ENCODE results near the gene PGAM5.

PGAM5 gene

DNA sequence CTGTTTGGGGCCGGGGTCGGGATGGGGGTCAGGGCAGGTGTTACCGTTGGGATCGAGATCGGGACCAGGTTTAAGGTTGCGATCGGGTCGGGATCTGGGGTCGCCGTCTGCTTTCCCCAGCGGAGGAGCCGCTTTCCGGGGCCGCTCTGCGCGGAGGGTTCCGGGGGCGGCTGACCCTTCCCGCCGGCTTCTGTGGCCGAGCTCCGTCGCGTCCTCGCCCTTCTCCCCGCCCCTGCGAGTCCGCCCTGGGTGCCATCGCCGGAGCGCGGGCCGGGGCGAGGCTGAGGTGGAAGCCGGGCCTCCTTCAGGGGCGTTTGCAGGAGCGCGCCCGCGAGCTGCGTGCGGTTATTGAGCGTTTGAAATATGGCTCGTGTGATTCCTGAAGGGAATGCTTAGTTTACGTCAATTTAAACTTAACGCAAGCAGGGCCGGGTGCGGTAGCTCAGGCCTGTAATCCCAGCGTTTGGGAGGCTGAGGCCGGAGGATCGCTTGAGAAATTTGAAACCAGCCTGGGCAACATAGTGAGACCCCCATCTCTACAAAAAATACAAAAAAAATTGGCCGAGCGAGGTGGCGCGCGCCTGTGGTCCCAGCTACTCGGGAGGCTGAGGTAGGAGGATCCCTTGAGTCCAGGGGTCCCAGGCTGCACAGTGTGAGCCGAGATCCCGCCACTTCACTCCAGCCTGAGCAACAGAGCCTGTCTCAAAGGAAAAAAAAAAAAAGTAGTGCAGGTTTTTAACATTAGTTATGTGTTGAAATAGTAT, 620 bp downstream of the PGAM5 start:
- Histone ChIP-seq H3K9ac (ENCODE audit: low read length in 2 of 2) (peak overlapping the region; percentile 62 to 66), H3K36me3 (ENCODE audit: control insufficient read depth in 2 of 2, insufficient read depth in 2 of 2, low read length in 2 of 2) (peaks cover 4% of the 10 kb centered on the region in 2 donors), H3K27me3 (ENCODE audit: control insufficient read depth in 1 of 2, insufficient read depth in 2 of 2, low read length in 2 of 2) (no peaks in the 10 kb centered on the region), H3K4me1 (ENCODE audit: control insufficient read depth, insufficient read depth, low read length) (peaks cover 23% of the 10 kb centered on the region), H3K4me3 (ENCODE audit: low read length in 2 of 2) (peak overlapping the region; percentile 75 to 88), H3K27ac (ENCODE audit: low read length) (no peak overlapping the region), H3K9me3 (ENCODE audit: control insufficient read depth in 2 of 2, low read length in 2 of 2) (no peaks in the 10 kb centered on the region)

DNA sequence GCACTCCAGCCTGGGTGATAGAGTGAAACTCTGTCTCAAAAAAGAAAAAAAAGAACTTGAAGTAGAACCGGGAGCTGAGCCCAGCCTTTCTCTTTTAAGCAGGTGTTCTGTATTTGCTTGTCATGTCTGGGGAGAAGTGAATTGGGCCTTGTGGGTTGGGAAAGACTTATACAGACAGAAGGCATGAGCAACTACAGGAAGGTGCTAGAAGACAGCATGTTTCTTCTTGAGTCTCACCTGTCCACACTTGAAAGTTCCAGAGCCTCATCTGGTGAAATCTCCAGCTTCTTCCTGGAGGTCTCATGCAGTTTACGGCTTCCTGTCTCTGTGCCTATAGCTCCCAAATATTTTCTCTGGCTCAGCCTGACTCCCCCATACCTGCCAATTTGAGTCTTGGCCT, 2.5 kb downstream of the PGAM5 start:
- H3K36me3 ChIP-seq (ENCODE audit: control insufficient read depth in 2 of 2, insufficient read depth in 2 of 2, low read length in 2 of 2) = peaks cover 11% of the 10 kb centered on the region in 2 donors
- H3K4me3 ChIP-seq (ENCODE audit: low read length in 2 of 2) = no peak overlapping the region
- no peaks in the 10 kb centered on the region for H3K9me3 ChIP-seq (ENCODE audit: control insufficient read depth in 2 of 2, low read length in 2 of 2)
- no peak overlapping the region for H3K27ac ChIP-seq (ENCODE audit: low read length)
- no peak overlapping the region for H3K9ac ChIP-seq (ENCODE audit: low read length in 2 of 2)
- H3K27me3 ChIP-seq (ENCODE audit: control insufficient read depth in 1 of 2, insufficient read depth in 2 of 2, low read length in 2 of 2) = no peaks in the 10 kb centered on the region
- peaks cover 23% of the 10 kb centered on the region for H3K4me1 ChIP-seq (ENCODE audit: control insufficient read depth, insufficient read depth, low read length)

DNA sequence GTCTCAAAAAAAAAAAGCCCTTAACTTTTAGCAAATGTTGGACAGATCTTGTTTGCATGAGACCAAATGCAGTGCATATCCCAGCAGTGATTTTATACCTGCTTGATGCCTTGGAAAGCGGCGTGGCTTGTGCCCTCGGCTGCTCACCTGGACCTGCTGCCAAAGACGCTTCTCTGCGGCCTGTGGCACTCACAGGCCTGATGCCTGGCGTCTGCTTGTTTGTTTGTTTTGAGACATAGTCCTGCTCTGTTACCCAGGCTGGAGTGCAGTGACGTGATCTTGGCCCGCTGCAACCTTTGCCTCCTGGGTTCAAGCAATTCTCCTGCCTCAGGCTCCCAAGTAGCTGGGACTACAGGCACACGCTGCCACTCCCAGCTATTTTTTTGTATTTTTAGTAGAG, 5.2 kb downstream of the PGAM5 start:
- Histone ChIP-seq H3K36me3 (ENCODE audit: control insufficient read depth in 2 of 2, insufficient read depth in 2 of 2, low read length in 2 of 2) (peaks cover 22 to 25% of the 10 kb centered on the region in 2 donors), H3K4me3 (ENCODE audit: low read length in 2 of 2) (no peak overlapping the region)

DNA sequence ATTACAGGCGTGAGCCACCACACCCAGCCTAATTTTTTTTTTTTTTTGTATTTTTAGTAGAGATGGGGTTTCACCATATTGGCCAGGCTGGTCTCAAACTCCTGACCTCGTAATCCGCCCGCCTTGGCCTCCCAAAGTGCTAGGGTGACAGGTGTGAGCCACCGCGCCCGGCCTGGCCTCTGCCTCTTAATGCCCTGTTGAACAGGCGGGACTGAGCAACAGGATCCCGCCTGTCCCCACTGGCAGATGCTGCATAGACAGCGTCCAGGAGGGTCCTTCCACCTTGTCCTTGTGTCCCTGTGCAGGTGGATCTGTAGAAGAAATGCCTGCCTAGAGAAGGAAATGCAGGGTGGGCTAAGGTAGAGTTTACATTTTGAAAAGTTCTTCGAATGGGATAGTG, 5.7 kb downstream of the PGAM5 start:
- Histone ChIP-seq H3K27me3 (ENCODE audit: control insufficient read depth in 1 of 2, insufficient read depth in 2 of 2, low read length in 2 of 2) (no peaks in the 10 kb centered on the region), H3K4me3 (ENCODE audit: low read length in 2 of 2) (no peak overlapping the region), H3K9ac (ENCODE audit: low read length in 2 of 2) (no peak overlapping the region), H3K9me3 (ENCODE audit: control insufficient read depth in 2 of 2, low read length in 2 of 2) (no peaks in the 10 kb centered on the region), H3K4me1 (ENCODE audit: control insufficient read depth, insufficient read depth, low read length) (peaks cover 8% of the 10 kb centered on the region), H3K36me3 (ENCODE audit: control insufficient read depth in 2 of 2, insufficient read depth in 2 of 2, low read length in 2 of 2) (peaks cover 24 to 30% of the 10 kb centered on the region in 2 donors), H3K27ac (ENCODE audit: low read length) (no peak overlapping the region)

More for the DNA sequence above, 5.2 kb downstream of the PGAM5 start:
- Histone ChIP-seq H3K4me1 (ENCODE audit: control insufficient read depth, insufficient read depth, low read length) (peaks cover 12% of the 10 kb centered on the region), H3K9ac (ENCODE audit: low read length in 2 of 2) (no peak overlapping the region), H3K27ac (ENCODE audit: low read length) (no peak overlapping the region), H3K9me3 (ENCODE audit: control insufficient read depth in 2 of 2, low read length in 2 of 2) (no peaks in the 10 kb centered on the region), H3K27me3 (ENCODE audit: control insufficient read depth in 1 of 2, insufficient read depth in 2 of 2, low read length in 2 of 2) (no peaks in the 10 kb centered on the region)

DNA sequence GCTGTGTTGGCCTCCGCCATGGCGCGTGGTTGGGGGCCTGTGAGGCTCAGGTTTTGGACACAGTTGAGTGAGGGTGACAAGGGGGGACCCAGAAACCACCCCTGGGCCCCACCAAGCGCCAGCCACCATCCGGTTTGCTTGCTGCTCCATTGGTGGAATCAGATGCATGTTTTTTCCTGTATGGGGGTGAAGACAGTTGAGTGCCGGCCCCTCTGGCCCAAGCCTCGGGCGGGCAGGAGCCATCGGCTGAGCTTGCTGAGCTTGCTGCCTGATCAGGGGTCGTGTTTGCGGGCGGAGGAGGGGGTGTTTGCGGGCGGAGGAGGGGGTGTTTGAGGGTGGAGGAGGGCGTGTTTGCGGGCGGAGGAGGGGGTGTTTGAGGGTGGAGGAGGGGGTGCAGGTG, 6.4 kb downstream of the PGAM5 start:
- H3K27ac ChIP-seq (ENCODE audit: low read length) = no peak overlapping the region
- peaks cover 24 to 30% of the 10 kb centered on the region in 2 donors for H3K36me3 ChIP-seq (ENCODE audit: control insufficient read depth in 2 of 2, insufficient read depth in 2 of 2, low read length in 2 of 2)
- H3K9me3 ChIP-seq (ENCODE audit: control insufficient read depth in 2 of 2, low read length in 2 of 2) = no peaks in the 10 kb centered on the region
- no peak overlapping the region for H3K9ac ChIP-seq (ENCODE audit: low read length in 2 of 2)
- H3K27me3 ChIP-seq (ENCODE audit: control insufficient read depth in 1 of 2, insufficient read depth in 2 of 2, low read length in 2 of 2) = no peaks in the 10 kb centered on the region
- H3K4me3 ChIP-seq (ENCODE audit: low read length in 2 of 2) = no peak overlapping the region
- peaks cover 3% of the 10 kb centered on the region for H3K4me1 ChIP-seq (ENCODE audit: control insufficient read depth, insufficient read depth, low read length)

DNA sequence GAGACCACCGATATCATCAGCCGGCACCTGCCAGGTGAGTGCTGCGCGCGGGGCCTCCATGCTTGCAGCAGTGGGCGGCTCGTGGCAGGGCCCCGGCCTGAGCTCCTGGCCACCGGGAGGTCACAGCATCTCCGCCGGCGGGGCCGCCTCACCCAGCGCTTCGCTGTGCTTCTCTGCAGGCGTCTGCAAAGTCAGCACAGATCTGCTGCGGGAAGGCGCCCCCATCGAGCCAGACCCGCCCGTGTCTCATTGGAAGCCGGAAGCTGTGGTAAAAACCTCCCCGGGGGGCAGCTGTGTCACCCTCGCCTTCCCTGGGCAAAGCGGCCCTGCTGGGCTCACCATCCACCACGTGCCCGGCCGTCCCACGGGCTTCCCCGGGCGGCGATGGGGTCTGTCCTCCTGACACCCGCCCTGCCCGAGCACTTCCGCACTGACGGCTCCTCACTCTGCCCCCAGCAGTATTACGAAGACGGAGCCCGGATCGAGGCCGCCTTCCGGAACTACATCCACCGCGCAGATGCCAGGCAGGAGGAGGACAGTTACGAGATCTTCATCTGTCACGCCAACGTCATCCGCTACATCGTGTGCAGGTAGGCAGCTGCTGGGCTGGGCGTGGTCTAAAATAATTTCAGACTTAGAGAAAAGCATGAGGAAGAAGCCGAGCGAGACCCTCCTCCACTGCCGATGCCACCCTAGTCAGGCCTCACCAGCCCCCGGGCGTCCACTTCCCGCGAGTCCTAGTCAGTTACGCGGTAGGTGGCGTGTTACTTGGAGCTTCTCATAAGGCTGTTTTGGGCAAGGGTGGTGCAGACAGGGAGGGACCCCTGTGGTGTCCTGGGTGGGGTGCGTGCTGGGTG, 7.1 kb downstream of the PGAM5 start:
- H3K27ac ChIP-seq (ENCODE audit: low read length) = no peak overlapping the region
- peaks cover 24 to 30% of the 10 kb centered on the region in 2 donors for H3K36me3 ChIP-seq (ENCODE audit: control insufficient read depth in 2 of 2, insufficient read depth in 2 of 2, low read length in 2 of 2)
- no peak overlapping the region for H3K4me3 ChIP-seq (ENCODE audit: low read length in 2 of 2)
- H3K27me3 ChIP-seq (ENCODE audit: control insufficient read depth in 1 of 2, insufficient read depth in 2 of 2, low read length in 2 of 2) = no peaks in the 10 kb centered on the region
- H3K9ac ChIP-seq (ENCODE audit: low read length in 2 of 2) = no peak overlapping the region
- H3K4me1 ChIP-seq (ENCODE audit: control insufficient read depth, insufficient read depth, low read length) = peaks cover 3% of the 10 kb centered on the region
- no peaks in the 10 kb centered on the region for H3K9me3 ChIP-seq (ENCODE audit: control insufficient read depth in 2 of 2, low read length in 2 of 2)

DNA sequence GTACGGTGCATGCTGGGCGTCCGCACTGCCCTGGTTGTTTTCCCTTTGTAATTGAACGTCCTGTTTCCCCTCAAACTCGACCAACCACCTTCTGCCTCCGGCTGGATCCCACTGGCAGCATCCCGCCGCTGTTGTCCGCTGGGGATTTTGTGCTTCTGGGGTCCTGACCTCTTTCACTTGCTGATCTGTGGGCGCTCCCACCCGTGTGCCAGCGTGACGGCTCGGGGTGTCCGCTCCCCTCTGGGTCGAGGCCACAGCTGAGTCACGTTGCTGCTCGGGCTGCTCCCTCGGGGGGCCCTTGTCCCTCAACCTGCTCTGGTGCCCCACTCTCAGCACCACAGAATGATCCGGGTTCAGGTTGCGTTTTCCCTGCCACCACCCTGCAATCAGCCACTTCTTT, 8.0 kb downstream of the PGAM5 start:
- Histone ChIP-seq H3K36me3 (ENCODE audit: control insufficient read depth in 2 of 2, insufficient read depth in 2 of 2, low read length in 2 of 2) (peaks cover 31 to 37% of the 10 kb centered on the region in 2 donors), H3K4me1 (ENCODE audit: control insufficient read depth, insufficient read depth, low read length) (no peaks in the 10 kb centered on the region), H3K4me3 (ENCODE audit: low read length in 2 of 2) (no peak overlapping the region), H3K27me3 (ENCODE audit: control insufficient read depth in 1 of 2, insufficient read depth in 2 of 2, low read length in 2 of 2) (no peaks in the 10 kb centered on the region), H3K9me3 (ENCODE audit: control insufficient read depth in 2 of 2, low read length in 2 of 2) (no peaks in the 10 kb centered on the region), H3K9ac (ENCODE audit: low read length in 2 of 2) (no peak overlapping the region), H3K27ac (ENCODE audit: low read length) (no peak overlapping the region)

DNA sequence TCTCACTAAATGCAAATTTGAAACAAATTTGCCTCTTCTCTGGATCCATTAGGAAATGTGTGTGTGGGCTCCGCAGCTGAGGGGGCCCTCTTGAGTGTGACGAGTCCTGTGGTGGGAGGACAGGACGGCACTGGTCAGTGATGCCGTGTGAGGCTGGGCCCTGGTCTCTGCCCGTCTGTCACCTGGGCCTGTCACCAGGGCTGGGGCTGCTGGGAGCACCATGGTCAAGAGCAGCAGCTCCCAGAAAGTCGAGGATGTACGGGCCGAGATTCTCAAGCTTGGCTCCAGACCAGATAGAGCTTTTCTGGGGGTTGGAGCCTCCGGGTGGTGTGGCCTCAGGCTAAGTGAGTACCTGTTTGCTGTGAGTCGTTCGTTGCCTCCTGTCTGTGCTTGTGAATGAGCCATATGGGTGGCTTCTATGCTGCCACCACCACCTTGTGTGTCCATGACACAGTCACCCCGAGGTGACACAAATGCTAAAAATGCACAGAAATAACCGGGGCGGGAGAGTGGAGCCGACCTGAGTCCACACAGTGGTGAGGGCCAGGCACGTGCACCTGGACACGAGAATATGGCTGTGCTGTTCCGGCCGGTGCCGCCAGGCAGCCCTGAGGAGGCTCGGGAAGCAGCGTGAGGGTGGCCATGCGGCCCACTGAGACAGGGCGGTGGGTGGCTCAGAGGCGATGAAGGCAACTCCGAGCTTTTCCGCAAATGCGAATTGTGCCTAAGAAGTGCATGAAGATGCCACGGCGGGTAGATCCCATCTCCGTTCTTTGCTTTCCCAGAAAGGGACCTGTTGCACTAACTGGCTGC, 8.7 kb downstream of the PGAM5 start:
- Histone ChIP-seq H3K36me3 (ENCODE audit: control insufficient read depth in 2 of 2, insufficient read depth in 2 of 2, low read length in 2 of 2) (peaks cover 37 to 41% of the 10 kb centered on the region in 2 donors), H3K27me3 (ENCODE audit: control insufficient read depth in 1 of 2, insufficient read depth in 2 of 2, low read length in 2 of 2) (no peaks in the 10 kb centered on the region), H3K27ac (ENCODE audit: low read length) (no peak overlapping the region), H3K9ac (ENCODE audit: low read length in 2 of 2) (no peak overlapping the region), H3K4me3 (ENCODE audit: low read length in 2 of 2) (no peak overlapping the region), H3K9me3 (ENCODE audit: control insufficient read depth in 2 of 2, low read length in 2 of 2) (no peaks in the 10 kb centered on the region), H3K4me1 (ENCODE audit: control insufficient read depth, insufficient read depth, low read length) (no peaks in the 10 kb centered on the region)

GRCh38 chr12:132719954-132720324, 9.3 kb downstream of the PGAM5 start:
- no peaks in the 10 kb centered on the region for H3K4me1 ChIP-seq (ENCODE audit: control insufficient read depth, insufficient read depth, low read length)
- H3K4me3 ChIP-seq (ENCODE audit: low read length in 2 of 2) = no peak overlapping the region
- peaks cover 36 to 44% of the 10 kb centered on the region in 2 donors for H3K36me3 ChIP-seq (ENCODE audit: control insufficient read depth in 2 of 2, insufficient read depth in 2 of 2, low read length in 2 of 2)
- no peaks in the 10 kb centered on the region for H3K27me3 ChIP-seq (ENCODE audit: control insufficient read depth in 1 of 2, insufficient read depth in 2 of 2, low read length in 2 of 2)
- no peak overlapping the region for H3K27ac ChIP-seq (ENCODE audit: low read length)
- no peak overlapping the region for H3K9ac ChIP-seq (ENCODE audit: low read length in 2 of 2)
- H3K9me3 ChIP-seq (ENCODE audit: control insufficient read depth in 2 of 2, low read length in 2 of 2) = no peaks in the 10 kb centered on the region

DNA sequence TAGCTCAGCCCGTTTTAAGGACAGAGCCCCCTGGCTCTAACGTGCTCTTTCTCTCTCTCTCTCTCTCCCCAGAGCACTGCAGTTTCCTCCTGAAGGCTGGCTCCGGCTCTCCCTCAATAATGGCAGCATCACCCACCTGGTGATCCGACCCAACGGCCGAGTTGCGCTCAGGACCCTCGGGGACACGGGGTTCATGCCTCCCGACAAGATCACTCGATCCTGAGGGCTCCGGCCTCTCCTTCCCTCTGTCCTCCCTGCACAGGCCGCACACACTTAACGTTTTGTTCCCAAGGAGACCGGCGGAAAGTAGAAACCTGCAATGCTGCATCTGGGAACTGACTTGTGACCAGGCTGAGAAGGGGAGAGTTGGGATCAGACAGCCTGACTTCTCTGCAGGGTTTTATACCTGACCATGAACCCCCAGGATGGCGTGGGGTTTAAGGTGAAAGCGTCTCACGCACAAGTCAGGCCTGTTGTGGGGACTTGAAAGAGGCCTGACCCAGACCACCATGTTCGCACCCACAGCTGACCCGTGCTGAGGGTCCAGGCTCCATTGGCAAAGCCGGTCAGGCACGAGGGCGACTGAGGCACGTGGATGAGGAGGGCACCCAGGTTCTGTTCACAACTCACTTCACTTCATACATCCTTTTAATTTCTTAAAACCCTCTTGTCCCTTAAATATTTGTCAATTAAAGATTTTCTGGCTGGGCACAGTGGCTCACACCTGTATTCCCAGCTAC, 10.1 kb downstream of the PGAM5 start:
- Histone ChIP-seq H3K9me3 (ENCODE audit: control insufficient read depth in 2 of 2, low read length in 2 of 2) (no peaks in the 10 kb centered on the region), H3K4me3 (ENCODE audit: low read length in 2 of 2) (no peak overlapping the region), H3K36me3 (ENCODE audit: control insufficient read depth in 2 of 2, insufficient read depth in 2 of 2, low read length in 2 of 2) (peaks cover 41 to 48% of the 10 kb centered on the region in 2 donors), H3K27ac (ENCODE audit: low read length) (no peak overlapping the region), H3K27me3 (ENCODE audit: control insufficient read depth in 1 of 2, insufficient read depth in 2 of 2, low read length in 2 of 2) (no peaks in the 10 kb centered on the region), H3K9ac (ENCODE audit: low read length in 2 of 2) (no peak overlapping the region), H3K4me1 (ENCODE audit: control insufficient read depth, insufficient read depth, low read length) (no peaks in the 10 kb centered on the region)
